Epidermal melanocyte (primary cell): ENCODE data around the gene SCN3B.

ENCODE experiments used
- DNase-seq: peaks from one replicate; pipeline ENCODE4 v3.0.0; 2011; ENCODE audit warnings: low spot score; ENCODE audit not compliant: insufficient read length

SCN3B gene

GRCh38 chr11:123659311-123659710, 4.9 kb upstream of the SCN3B start:
- no peak for DNase-seq

- no peak for DNase-seq
Observed at GRCh38 chr11:123653827-123654565, 428 bp downstream of the SCN3B start.

- no peak for DNase-seq
Observed at GRCh38 chr11:123653483-123653826, 969 bp downstream of the SCN3B start.

GRCh38 chr11:123652599-123652998, 1.8 kb downstream of the SCN3B start:
- DNase-seq = no peak

GRCh38 chr11:123650901-123651300, 3.5 kb downstream of the SCN3B start:
- no peak for DNase-seq

GRCh38 chr11:123645286-123645975, 9.0 kb downstream of the SCN3B start:
- DNase-seq = no peak

- DNase-seq = no peak
Observed at GRCh38 chr11:123642435-123642834, 12.0 kb downstream of the SCN3B start.

- DNase-seq = no peak
Observed at GRCh38 chr11:123641495-123641840, 13.0 kb downstream of the SCN3B start.

- DNase-seq = no peak
Observed at GRCh38 chr11:123640677-123641494, 13.5 kb downstream of the SCN3B start.

GRCh38 chr11:123640029-123640428, 14.4 kb downstream of the SCN3B start:
- no peak for DNase-seq

- DNase-seq = no peak
Observed at GRCh38 chr11:123630126-123630608, 24.3 kb downstream of the SCN3B start.

- no peak for DNase-seq
Observed at GRCh38 chr11:123628936-123629683, 25.3 kb downstream of the SCN3B start.

- no peak for DNase-seq
Observed at GRCh38 chr11:123624974-123625373, 29.4 kb downstream of the SCN3B start.

- no peak for DNase-seq
Observed at GRCh38 chr11:123622576-123622975, 31.8 kb downstream of the SCN3B start.

- peak; percentile 44 for DNase-seq
Observed at GRCh38 chr11:123616505-123617198, 37.8 kb downstream of the SCN3B start.

GRCh38 chr11:123611698-123612097, 42.7 kb downstream of the SCN3B start:
- DNase-seq = no peak

- DNase-seq = no peak
Observed at GRCh38 chr11:123608945-123609344, 45.5 kb downstream of the SCN3B start.

- no peak for DNase-seq
Observed at GRCh38 chr11:123608371-123608770, 46.1 kb downstream of the SCN3B start.

- DNase-seq = no peak
Observed at GRCh38 chr11:123607781-123608180, 46.6 kb downstream of the SCN3B start.

GRCh38 chr11:123603666-123604065, 50.8 kb downstream of the SCN3B start:
- DNase-seq = peak; percentile 3

GRCh38 chr11:123601743-123602142, 52.7 kb downstream of the SCN3B start:
- no peak for DNase-seq
